Muscle of back (tissue), 13 donors: ENCODE data around the gene ZMYND10. TPM values are rescaled to one million over a fixed set of nuclear protein-coding genes. Genes with fewer than 3 reads are reported as not detected.

ENCODE experiments used
- DNase-seq, 3 donors: peaks; one replicate each; pipeline versions ENCODE4 v3.0.0 to v3.0.0-alpha.2; 2013
- long read RNA-seq, 9 donors: transcript quantifications; one replicate each; lab custom pipeline, GENCODE V29; 2026
- polyA plus RNA-seq, 10 donors: library from polyadenylated mRNA; unstranded; fragments of 120-200 nt; gene quantifications; one replicate each; pipeline ENCODE4 v1.2.1, GENCODE V29; 2013; ENCODE audit not compliant: insufficient read length in 10 of 10

ZMYND10 gene
- polyA plus RNA-seq: 1 to 10 TPM in 4 of 10 donors, under 1 TPM in 6; 0.60 to 1.7 (median 0.93) TPM
- long read RNA-seq, donor 1: 0 reads
- long read RNA-seq, donor 2: 0 reads
- long read RNA-seq, donor 3: 0 reads
- long read RNA-seq, donor 4: 0 reads
- long read RNA-seq, donor 5: 0 reads
- long read RNA-seq, donor 6, partial matches to known transcripts: 12 of 12 reads
- long read RNA-seq, donor 6, other reads (novel, unspliced or antisense): 0 of 12 reads
- long read RNA-seq, donor 7: 0 reads
- long read RNA-seq, donor 8: 0 reads
- long read RNA-seq, donor 9: 0 reads

GRCh38 chr3:50345586-50346234, at the start of gene ZMYND10:
Gene ZMYND10, minus strand, starts transcription at chr3:50345732. Its CDS starts 153 bp downstream, at chr3:50345579.
- DNase-seq: peak in 2 of 3 donors; percentile 67 to 79

- no peak for DNase-seq
Observed at GRCh38 chr3:50393061-50393460, 47.5 kb upstream of the ZMYND10 start.

GRCh38 chr3:50392101-50392715, 46.7 kb upstream of the ZMYND10 start:
- peak in 1 of 3 donors; percentile 56 for DNase-seq

GRCh38 chr3:50390508-50391224, 45.1 kb upstream of the ZMYND10 start:
- peak; percentile 76 to 82 (median 77) for DNase-seq

GRCh38 chr3:50389414-50389767, 43.9 kb upstream of the ZMYND10 start:
- DNase-seq: no peak

GRCh38 chr3:50388720-50389413, 43.3 kb upstream of the ZMYND10 start:
- DNase-seq: no peak

- no peak for DNase-seq
Observed at GRCh38 chr3:50388016-50388719, 42.6 kb upstream of the ZMYND10 start.

GRCh38 chr3:50385754-50386153, 40.2 kb upstream of the ZMYND10 start:
- DNase-seq: no peak

GRCh38 chr3:50383750-50384149, 38.2 kb upstream of the ZMYND10 start:
- no peak for DNase-seq

GRCh38 chr3:50382722-50383121, 37.2 kb upstream of the ZMYND10 start:
- DNase-seq: no peak

- no peak for DNase-seq
Observed at GRCh38 chr3:50381383-50381782, 35.9 kb upstream of the ZMYND10 start.

- no peak for DNase-seq
Observed at GRCh38 chr3:50380405-50381085, 35.0 kb upstream of the ZMYND10 start.

GRCh38 chr3:50378757-50379156, 33.2 kb upstream of the ZMYND10 start:
- DNase-seq: no peak

- DNase-seq: no peak
Observed at GRCh38 chr3:50378024-50378423, 32.5 kb upstream of the ZMYND10 start.

GRCh38 chr3:50375258-50375931, 29.9 kb upstream of the ZMYND10 start:
- no peak for DNase-seq

- no peak for DNase-seq
Observed at GRCh38 chr3:50374363-50375257, 29.1 kb upstream of the ZMYND10 start.

GRCh38 chr3:50373146-50374051, 27.9 kb upstream of the ZMYND10 start:
- no peak for DNase-seq

- no peak for DNase-seq
Observed at GRCh38 chr3:50372349-50372748, 26.8 kb upstream of the ZMYND10 start.
